Large intestine (tissue), 3 donors: ENCODE measurements around the gene FGGY. TPM values are rescaled to one million over a fixed set of nuclear protein-coding genes. Genes with fewer than 3 reads are reported as not detected.
A peak's percentile ranks its signal among the peaks of the same experiment; 100 is the strongest.

Experiments
- DNase-seq, 2 donors: peaks; one replicate each; pipeline versions ENCODE4 v3.0.0 to v3.0.0-alpha.2; 2013
- H3K27ac ChIP-seq: one replicate; pipeline ENCODE4 v1.5.1; 2013; ENCODE audit warnings: low read length
- H3K27me3 ChIP-seq: 2 replicates; pipeline ENCODE4 v1.6.1; 2013; ENCODE audit warnings: low read length; ENCODE audit not compliant: control insufficient read depth, insufficient read depth
- H3K36me3 ChIP-seq: 2 replicates; pipeline ENCODE4 v1.6.1; 2013; ENCODE audit warnings: low read length; ENCODE audit not compliant: control insufficient read depth, insufficient read depth
- H3K4me1 ChIP-seq: one replicate; pipeline ENCODE4 v1.6.1; 2013; ENCODE audit warnings: low read length; ENCODE audit not compliant: control insufficient read depth, insufficient read depth
- H3K4me3 ChIP-seq: one replicate; pipeline ENCODE4 v1.5.1; 2013; ENCODE audit warnings: low read length
- H3K9me3 ChIP-seq: one replicate; pipeline ENCODE4 v1.6.1; 2013; ENCODE audit warnings: mild to moderate bottlenecking, low read depth, low read length, moderate library complexity; ENCODE audit not compliant: control insufficient read depth
- WGBS: methylation state at CpG from one replicate; pipeline ENCODE4 v1.1.5; 2013; ENCODE audit warnings: low lambda C conversion rate; ENCODE audit not compliant: insufficient coverage; 5-methylcytosine and 5-hydroxymethylcytosine counted together
- polyA plus RNA-seq: library from polyadenylated mRNA; unstranded; fragments of 120-200 nt; gene quantifications from one replicate; pipeline ENCODE4 v1.2.1, GENCODE V29; 2013

FGGY gene
- polyA plus RNA-seq, 1 donor: 17.5 TPM

- H3K36me3 ChIP-seq: no peaks in the 10 kb centered on the region
- 95% methylated on average over 2 of the region's 3 CpGs for WGBS
- DNase-seq: no peak
- H3K27ac ChIP-seq: no peak overlapping the region
- H3K9me3 ChIP-seq: no peaks in the 10 kb centered on the region
- H3K4me3 ChIP-seq: no peak overlapping the region
- no peaks in the 10 kb centered on the region for H3K27me3 ChIP-seq
- peaks cover 9% of the 10 kb centered on the region for H3K4me1 ChIP-seq
Observed at GRCh38 chr1:59506952-59507351, 210.1 kb downstream of the FGGY start.

GRCh38 chr1:59509341-59509875, 212.5 kb downstream of the FGGY start:
- peaks cover 13% of the 10 kb centered on the region for H3K4me1 ChIP-seq
- no peak overlapping the region for H3K4me3 ChIP-seq
- no peaks in the 10 kb centered on the region for H3K9me3 ChIP-seq
- H3K36me3 ChIP-seq: no peaks in the 10 kb centered on the region
- no peak for DNase-seq
- 80% methylated on average over 1 of the region's 3 CpGs for WGBS
- no peaks in the 10 kb centered on the region for H3K27me3 ChIP-seq
- H3K27ac ChIP-seq: no peak overlapping the region

DNA sequence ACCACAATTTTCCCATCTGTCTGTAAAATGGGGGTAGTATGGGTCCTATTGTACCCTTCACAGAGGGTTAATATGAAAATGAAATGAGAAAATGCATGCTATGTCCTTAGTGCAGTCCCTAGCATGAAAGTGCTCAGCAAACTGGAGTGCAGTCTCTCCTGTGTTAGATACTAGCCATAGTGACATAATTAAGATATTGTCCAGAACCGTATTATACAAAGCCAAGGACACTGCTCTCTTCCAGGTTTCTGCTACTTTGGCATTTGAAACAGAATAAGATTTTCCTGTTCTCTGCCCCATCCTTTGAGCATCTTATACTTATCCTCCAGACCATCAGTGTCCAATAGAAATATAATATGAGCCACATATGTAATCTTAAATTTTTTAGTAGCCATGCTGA, 213.4 kb downstream of the FGGY start:
- no peak overlapping the region for H3K4me3 ChIP-seq
- peaks cover 17% of the 10 kb centered on the region for H3K4me1 ChIP-seq
- WGBS: no CpG with 5 or more reads among the region's 1 CpG
- no peaks in the 10 kb centered on the region for H3K36me3 ChIP-seq
- H3K27me3 ChIP-seq: no peaks in the 10 kb centered on the region
- no peak overlapping the region for H3K27ac ChIP-seq
- H3K9me3 ChIP-seq: no peaks in the 10 kb centered on the region
- DNase-seq: no peak

- peak; percentile 52 to 82 for DNase-seq
- 90% methylated on average over 3 of the region's 7 CpGs for WGBS
- Histone ChIP-seq H3K9me3 (no peaks in the 10 kb centered on the region), H3K36me3 (no peaks in the 10 kb centered on the region), H3K27me3 (no peaks in the 10 kb centered on the region), H3K27ac (peak overlapping the region; percentile 54), H3K4me3 (no peak overlapping the region), H3K4me1 (peaks cover 17% of the 10 kb centered on the region)
Observed at GRCh38 chr1:59511476-59512465, 214.9 kb downstream of the FGGY start.

GRCh38 chr1:59512702-59513101, 215.8 kb downstream of the FGGY start:
- WGBS: 70% methylated on average over 1 of the region's 1 CpG
- no peak for DNase-seq

DNA sequence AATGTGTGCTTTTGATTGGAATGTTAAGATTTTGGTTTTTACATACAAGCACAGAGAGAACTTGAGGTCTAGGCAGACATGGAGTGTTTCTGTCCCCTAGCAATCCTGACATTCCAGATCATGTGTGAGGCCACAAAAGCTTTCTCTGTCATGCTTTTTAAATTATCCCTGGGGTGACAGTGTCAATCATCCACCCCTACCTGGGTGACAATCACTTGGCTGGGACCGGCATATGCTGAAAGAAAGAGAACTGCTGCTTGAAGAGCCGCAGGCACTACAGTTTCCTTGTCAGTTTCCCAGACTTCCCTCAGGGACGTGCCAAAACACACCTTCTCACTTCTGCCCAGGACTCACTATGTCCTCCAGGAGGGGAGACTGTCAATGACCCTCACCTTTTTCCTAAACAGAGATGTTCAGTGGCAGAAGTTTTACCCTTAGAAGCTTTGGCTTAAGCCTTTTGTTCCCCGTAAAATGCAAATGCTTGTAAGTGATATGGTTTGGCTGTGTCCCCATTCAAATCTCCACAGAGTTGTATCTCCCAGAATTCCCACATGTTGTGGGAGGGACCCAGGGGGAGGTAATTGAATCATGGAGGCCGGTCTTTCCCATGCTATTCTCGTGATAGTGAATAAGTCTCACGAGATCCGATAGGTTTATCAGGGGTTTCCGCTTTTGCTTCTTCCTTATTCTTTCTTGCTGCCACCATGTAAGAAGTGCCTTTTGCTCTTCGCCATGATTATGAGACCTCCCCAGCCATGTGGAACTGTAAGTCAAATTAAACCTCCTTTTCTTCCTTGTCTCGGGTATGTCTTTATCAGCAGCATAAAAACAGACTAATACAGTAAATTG, 217.4 kb downstream of the FGGY start:
- Histone ChIP-seq H3K27me3 (no peaks in the 10 kb centered on the region), H3K4me1 (peaks cover 17% of the 10 kb centered on the region), H3K4me3 (no peak overlapping the region), H3K36me3 (no peaks in the 10 kb centered on the region), H3K9me3 (no peaks in the 10 kb centered on the region), H3K27ac (no peak overlapping the region)
- 100% methylated on average over 3 of the region's 11 CpGs for WGBS
- DNase-seq: no peak

More at GRCh38 chr1:59512702-59513101, 215.8 kb downstream of the FGGY start:
- Histone ChIP-seq H3K9me3 (no peaks in the 10 kb centered on the region), H3K27me3 (no peaks in the 10 kb centered on the region), H3K27ac (no peak overlapping the region), H3K36me3 (no peaks in the 10 kb centered on the region), H3K4me3 (no peak overlapping the region), H3K4me1 (peaks cover 17% of the 10 kb centered on the region)

DNA sequence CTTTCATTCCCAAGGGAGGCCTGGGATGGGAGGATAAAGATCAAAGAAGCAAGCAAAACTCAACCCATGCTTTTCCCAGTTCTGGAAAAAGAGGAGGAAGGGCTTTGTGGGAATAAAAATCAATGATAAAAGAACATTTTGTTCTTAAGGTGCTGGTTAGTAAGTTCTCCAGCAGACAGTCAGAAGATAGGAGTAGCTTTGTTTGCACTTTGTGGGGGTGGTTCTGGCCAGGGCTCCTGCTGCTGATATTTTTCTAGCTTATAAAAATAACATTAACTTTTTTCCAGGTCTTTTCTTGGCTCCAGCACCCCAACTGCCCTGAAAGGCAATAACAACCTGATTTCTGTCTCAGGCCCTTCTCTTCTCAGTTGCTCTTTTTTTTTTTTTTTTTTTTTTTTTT, 220.0 kb downstream of the FGGY start:
- H3K27ac ChIP-seq: no peak overlapping the region
- no peaks in the 10 kb centered on the region for H3K9me3 ChIP-seq
- H3K4me1 ChIP-seq: peaks cover 16% of the 10 kb centered on the region
- DNase-seq: no peak
- H3K36me3 ChIP-seq: no peaks in the 10 kb centered on the region
- H3K4me3 ChIP-seq: no peak overlapping the region
- no peaks in the 10 kb centered on the region for H3K27me3 ChIP-seq

DNA sequence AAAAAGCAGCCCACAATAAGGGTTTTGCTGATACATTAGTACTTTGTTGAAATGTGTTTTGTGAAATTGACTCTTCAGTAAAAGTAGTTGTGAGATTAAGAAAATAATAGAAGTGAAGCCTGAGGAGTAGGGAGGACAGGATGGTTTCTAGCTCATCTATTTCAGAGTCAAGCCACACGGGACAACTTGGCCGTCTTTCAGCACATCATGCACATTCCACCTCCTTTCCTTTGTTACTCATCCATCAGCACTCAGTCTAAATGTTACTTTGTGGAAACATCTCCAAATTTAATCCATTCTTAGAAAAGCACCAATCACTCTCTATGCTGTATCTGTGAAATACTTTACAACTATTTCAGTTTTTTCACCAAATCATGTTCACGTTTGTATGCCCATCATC, 223.3 kb downstream of the FGGY start:
- Histone ChIP-seq H3K27me3 (no peaks in the 10 kb centered on the region), H3K27ac (no peak overlapping the region), H3K36me3 (no peaks in the 10 kb centered on the region), H3K4me1 (peaks cover 31% of the 10 kb centered on the region), H3K9me3 (no peaks in the 10 kb centered on the region), H3K4me3 (no peak overlapping the region)
- DNase-seq: no peak
- 80% methylated on average over 1 of the region's 3 CpGs for WGBS

- peak overlapping the region; percentile 67 for H3K27ac ChIP-seq
- WGBS: 60% methylated on average over 1 of the region's 12 CpGs
Observed at GRCh38 chr1:59520827-59521418, 224.0 kb downstream of the FGGY start.

GRCh38 chr1:59521456-59521855, 224.6 kb downstream of the FGGY start:
- DNase-seq: no peak
- H3K27ac ChIP-seq: peak overlapping the region; percentile 67
- H3K4me1 ChIP-seq: peaks cover 30% of the 10 kb centered on the region
- WGBS: no CpG with 5 or more reads among the region's 2 CpGs
- no peaks in the 10 kb centered on the region for H3K9me3 ChIP-seq
- no peaks in the 10 kb centered on the region for H3K36me3 ChIP-seq
- H3K4me3 ChIP-seq: no peak overlapping the region
- no peaks in the 10 kb centered on the region for H3K27me3 ChIP-seq

More at GRCh38 chr1:59520827-59521418, 224.0 kb downstream of the FGGY start:
- H3K36me3 ChIP-seq: no peaks in the 10 kb centered on the region
- no peaks in the 10 kb centered on the region for H3K9me3 ChIP-seq
- no peak overlapping the region for H3K4me3 ChIP-seq
- H3K27me3 ChIP-seq: no peaks in the 10 kb centered on the region
- peak in 1 of 2 donors; percentile 49 for DNase-seq
- H3K4me1 ChIP-seq: peaks cover 30% of the 10 kb centered on the region
